ENCODE measurements around the gene LRIG1.

- TF ChIP-seq CTCF (IDR thresholded peaks at IDR 0.05; ENCODE audit: poor library complexity) (no peak), EZH2 (IDR thresholded peaks at IDR 0.05; ENCODE audit: borderline replicate concordance) (no peak), EZH2phosphoT487 (IDR thresholded peaks at IDR 0.05; ENCODE audit: low read depth, severe bottlenecking, unreplicated experiment) (no peak)
Observed at GRCh38 chr3:66432041-66432766, 68.6 kb downstream of the LRIG1 start.
